ENCODE results near the gene PPP2R5B. TPM values are rescaled to one million over a fixed set of nuclear protein-coding genes. Genes with fewer than 3 reads are reported as not detected.

Gene PPP2R5B
- total RNA-seq, 1 experiment from 2014 or later, result 8.7 TPM

DNA sequence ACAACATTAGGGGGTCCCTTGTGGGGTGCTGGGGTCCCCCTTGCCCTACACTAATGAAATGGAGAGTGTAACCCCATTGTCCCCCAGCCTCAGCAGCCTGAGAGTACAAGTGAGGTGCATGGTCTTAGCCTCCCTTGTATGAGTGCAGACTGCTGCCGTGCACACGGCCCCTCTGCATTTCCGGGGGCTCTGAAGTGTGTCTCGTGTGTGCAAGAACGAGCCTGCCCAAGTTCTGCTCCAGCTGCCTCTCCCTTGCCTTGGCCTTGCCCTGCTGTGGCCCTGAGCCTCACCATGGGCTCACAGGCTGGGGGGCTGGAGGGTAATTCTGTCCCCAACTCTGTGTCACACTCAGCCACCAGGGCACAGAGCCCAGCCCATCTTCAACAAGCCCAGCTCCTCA, 40.9 kb upstream of the PPP2R5B start (continued):
- TF ChIP-seq, protein P1, sequence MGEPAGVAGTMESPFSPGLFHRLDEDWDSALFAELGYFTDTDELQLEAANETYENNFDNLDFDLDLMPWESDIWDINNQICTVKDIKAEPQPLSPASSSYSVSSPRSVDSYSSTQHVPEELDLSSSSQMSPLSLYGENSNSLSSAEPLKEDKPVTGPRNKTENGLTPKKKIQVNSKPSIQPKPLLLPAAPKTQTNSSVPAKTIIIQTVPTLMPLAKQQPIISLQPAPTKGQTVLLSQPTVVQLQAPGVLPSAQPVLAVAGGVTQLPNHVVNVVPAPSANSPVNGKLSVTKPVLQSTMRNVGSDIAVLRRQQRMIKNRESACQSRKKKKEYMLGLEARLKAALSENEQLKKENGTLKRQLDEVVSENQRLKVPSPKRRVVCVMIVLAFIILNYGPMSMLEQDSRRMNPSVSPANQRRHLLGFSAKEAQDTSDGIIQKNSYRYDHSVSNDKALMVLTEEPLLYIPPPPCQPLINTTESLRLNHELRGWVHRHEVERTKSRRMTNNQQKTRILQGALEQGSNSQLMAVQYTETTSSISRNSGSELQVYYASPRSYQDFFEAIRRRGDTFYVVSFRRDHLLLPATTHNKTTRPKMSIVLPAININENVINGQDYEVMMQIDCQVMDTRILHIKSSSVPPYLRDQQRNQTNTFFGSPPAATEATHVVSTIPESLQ (CRISPR knock-in tag; IDR thresholded peaks at IDR 0.05), result no peak
- TF ChIP-seq, protein P2, sequence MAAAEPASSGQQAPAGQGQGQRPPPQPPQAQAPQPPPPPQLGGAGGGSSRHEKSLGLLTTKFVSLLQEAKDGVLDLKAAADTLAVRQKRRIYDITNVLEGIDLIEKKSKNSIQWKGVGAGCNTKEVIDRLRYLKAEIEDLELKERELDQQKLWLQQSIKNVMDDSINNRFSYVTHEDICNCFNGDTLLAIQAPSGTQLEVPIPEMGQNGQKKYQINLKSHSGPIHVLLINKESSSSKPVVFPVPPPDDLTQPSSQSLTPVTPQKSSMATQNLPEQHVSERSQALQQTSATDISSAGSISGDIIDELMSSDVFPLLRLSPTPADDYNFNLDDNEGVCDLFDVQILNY (CRISPR knock-in tag; IDR thresholded peaks at IDR 0.05), result no peak

DNA sequence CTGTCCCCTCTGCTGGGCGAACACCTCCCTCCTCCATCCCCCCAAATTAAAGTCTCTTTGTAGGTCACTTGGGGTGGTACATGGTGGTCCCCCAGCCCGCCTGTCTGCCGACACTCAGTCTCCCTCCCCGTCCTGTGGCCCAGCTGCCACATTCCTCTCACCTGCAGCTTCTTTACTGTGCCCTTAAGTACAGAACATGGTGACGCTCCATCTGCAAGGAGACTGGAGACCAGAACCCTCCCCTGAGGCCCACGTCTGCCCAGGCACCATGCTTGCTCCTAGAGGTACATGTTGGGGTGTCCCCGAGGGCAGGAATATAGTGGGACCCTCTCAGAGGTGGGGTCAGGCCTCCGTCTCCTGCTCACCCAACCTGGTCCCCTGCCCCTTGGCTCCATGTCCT, 40.5 kb upstream of the PPP2R5B start:
- no peak for DNase-seq (ENCODE audit: low spot score)
- H3K4me3 Mint-ChIP-seq, result no peak overlapping the region
- H3K27me3 Mint-ChIP-seq (ENCODE audit: low read depth), result no peaks in the 10 kb centered on the region
- H3K27ac Mint-ChIP-seq, result no peak overlapping the region
- H3K4me1 Mint-ChIP-seq, result peaks cover 21% of the 10 kb centered on the region
- H3K36me3 Mint-ChIP-seq, result no peaks in the 10 kb centered on the region
- no peaks in the 10 kb centered on the region for H3K9me3 Mint-ChIP-seq
- ATAC-seq, result no peak
- POLR2A ChIA-PET, result no interaction called here
- CTCF ChIA-PET, result interaction anchor here (22.9 kb wide), 1 partner anchor 36 kb away, joined by 372 read pairs; the partner anchor contains the start of gene CDC42BPG
- TF ChIP-seq, protein P3, sequence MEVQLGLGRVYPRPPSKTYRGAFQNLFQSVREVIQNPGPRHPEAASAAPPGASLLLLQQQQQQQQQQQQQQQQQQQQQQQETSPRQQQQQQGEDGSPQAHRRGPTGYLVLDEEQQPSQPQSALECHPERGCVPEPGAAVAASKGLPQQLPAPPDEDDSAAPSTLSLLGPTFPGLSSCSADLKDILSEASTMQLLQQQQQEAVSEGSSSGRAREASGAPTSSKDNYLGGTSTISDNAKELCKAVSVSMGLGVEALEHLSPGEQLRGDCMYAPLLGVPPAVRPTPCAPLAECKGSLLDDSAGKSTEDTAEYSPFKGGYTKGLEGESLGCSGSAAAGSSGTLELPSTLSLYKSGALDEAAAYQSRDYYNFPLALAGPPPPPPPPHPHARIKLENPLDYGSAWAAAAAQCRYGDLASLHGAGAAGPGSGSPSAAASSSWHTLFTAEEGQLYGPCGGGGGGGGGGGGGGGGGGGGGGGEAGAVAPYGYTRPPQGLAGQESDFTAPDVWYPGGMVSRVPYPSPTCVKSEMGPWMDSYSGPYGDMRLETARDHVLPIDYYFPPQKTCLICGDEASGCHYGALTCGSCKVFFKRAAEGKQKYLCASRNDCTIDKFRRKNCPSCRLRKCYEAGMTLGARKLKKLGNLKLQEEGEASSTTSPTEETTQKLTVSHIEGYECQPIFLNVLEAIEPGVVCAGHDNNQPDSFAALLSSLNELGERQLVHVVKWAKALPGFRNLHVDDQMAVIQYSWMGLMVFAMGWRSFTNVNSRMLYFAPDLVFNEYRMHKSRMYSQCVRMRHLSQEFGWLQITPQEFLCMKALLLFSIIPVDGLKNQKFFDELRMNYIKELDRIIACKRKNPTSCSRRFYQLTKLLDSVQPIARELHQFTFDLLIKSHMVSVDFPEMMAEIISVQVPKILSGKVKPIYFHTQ (CRISPR knock-in tag; IDR thresholded peaks at IDR 0.05), result no peak
- no peak for TF ChIP-seq ZNF416 (CRISPR knock-in tag; IDR thresholded peaks at IDR 0.05)
- TF ChIP-seq ZNF396 (CRISPR knock-in tag; IDR thresholded peaks at IDR 0.05; ENCODE audit: borderline replicate concordance), result no peak
- TF ChIP-seq, protein P2 (CRISPR knock-in tag; IDR thresholded peaks at IDR 0.05), result no peak
- no peak for TF ChIP-seq NR2C2 (CRISPR knock-in tag; IDR thresholded peaks at IDR 0.05)

DNA sequence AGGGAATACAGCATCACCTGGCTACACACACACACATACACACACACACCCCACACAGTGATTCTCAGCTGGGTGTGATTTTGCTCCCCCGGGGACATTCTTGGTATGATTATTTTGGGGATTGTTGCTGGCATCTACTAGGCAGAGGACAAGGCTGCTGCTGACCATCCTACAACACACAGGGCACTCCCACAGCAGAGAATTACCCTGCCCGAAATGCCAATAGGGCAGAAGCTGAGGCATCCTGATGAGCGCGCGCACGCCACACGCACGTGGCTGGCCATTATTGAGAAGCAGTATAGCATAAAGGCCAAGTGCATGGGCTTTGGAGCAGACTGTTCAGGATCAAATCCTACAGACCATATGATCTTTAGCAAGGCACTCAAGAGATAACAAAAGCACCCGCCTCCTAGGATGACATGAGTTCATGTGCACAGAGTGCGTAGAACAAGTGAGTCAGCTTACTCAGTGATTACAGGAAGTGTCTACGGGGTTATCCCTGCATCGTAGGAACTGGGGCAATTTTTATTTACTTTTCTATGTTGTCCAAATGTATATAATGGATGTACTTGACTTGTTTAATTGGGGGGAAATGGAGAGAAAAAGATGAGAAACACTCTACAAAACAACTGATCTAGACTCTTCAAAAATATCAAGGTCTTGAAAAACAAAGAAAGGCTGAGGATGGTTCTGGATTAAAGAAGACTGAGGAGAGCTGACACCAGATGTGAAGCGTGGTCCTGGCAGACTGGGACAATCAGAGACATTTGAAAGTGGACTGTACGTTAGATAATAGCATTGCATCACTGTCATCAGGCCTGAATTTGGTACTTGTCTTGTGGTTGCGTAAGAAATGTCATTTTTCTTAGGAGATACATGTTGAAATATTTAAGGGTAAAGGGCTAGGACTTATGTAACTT, 38.9 kb upstream of the PPP2R5B start:
- Mint-ChIP-seq H3K27me3 (ENCODE audit: low read depth) (no peaks in the 10 kb centered on the region), H3K4me1 (peaks cover 14% of the 10 kb centered on the region), H3K36me3 (no peaks in the 10 kb centered on the region), H3K27ac (peak overlapping the region; percentile 16; the same call in 1 of the 2 replicates), H3K4me3 (no peak overlapping the region), H3K9me3 (no peaks in the 10 kb centered on the region)
- CTCF ChIA-PET, result interaction anchor here (0.6 to 22.9 kb wide), 4 partner anchors 9 to 426 kb away, joined by 3 to 372 read pairs (median 54); partner anchors contain the start of genes CDC42BPG and EHD1
- POLR2A ChIA-PET, result no interaction called here
- no peak for ATAC-seq
- no peak for DNase-seq (ENCODE audit: low spot score)
- TF ChIP-seq JAZF1 (CRISPR knock-in tag; IDR thresholded peaks at IDR 0.05), result no peak
- no peak for TF ChIP-seq RORB (CRISPR knock-in tag; IDR thresholded peaks at IDR 0.05)
- peak; percentile 84 for TF ChIP-seq GABPB1 (CRISPR knock-in tag; IDR thresholded peaks at IDR 0.05)

DNA sequence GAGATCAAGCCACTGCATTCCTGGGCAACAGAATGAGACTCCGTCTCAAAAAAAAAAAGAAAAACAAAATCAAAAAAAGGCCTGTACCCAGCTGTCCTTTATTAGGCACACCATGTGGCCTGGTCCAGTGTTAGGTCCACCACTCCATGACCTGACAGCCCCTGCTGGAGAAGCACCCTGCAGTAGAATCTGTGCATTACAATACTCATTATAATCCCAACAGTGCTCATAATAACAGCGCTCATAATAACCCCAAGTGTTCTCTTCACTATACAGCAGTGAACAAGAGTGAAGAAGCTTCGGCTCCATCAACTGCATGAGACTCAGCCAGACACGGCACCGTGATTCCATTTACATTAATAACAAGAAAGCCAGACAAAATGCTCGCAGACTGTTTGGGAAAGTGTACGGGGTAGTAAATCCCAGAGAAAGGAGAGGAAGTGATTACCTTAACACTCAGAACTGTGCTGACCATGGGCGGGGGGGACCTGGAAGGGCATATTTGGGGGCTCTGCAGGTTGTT, 37.2 kb upstream of the PPP2R5B start:
- no peaks in the 10 kb centered on the region for H3K9me3 Mint-ChIP-seq
- H3K36me3 Mint-ChIP-seq, result no peaks in the 10 kb centered on the region
- no peak overlapping the region for H3K27ac Mint-ChIP-seq
- peak overlapping the region; percentile 34; the same call in 1 of the 2 replicates for H3K4me3 Mint-ChIP-seq
- DNase-seq (ENCODE audit: low spot score) (no peak), ATAC-seq (no peak)
- POLR2A ChIA-PET, result interaction anchor here (2.4 kb wide), 1 partner anchor 8 kb away, joined by 10 read pairs; no protein-coding TSS in a partner anchor
- no peak for TF ChIP-seq ETV6 (CRISPR knock-in tag; IDR thresholded peaks at IDR 0.05)
- TF ChIP-seq TCF7 (CRISPR knock-in tag; IDR thresholded peaks at IDR 0.05; ENCODE audit: low read depth), result no peak
- TF ChIP-seq NFYB (CRISPR knock-in tag; conservative IDR thresholded peaks at IDR 0.05; ENCODE audit: low read depth), result no peak
- TF ChIP-seq, protein P4, sequence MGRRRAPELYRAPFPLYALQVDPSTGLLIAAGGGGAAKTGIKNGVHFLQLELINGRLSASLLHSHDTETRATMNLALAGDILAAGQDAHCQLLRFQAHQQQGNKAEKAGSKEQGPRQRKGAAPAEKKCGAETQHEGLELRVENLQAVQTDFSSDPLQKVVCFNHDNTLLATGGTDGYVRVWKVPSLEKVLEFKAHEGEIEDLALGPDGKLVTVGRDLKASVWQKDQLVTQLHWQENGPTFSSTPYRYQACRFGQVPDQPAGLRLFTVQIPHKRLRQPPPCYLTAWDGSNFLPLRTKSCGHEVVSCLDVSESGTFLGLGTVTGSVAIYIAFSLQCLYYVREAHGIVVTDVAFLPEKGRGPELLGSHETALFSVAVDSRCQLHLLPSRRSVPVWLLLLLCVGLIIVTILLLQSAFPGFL (CRISPR knock-in tag; IDR thresholded peaks at IDR 0.05; ENCODE audit: borderline replicate concordance), result no peak
- TF ChIP-seq, protein P5, sequence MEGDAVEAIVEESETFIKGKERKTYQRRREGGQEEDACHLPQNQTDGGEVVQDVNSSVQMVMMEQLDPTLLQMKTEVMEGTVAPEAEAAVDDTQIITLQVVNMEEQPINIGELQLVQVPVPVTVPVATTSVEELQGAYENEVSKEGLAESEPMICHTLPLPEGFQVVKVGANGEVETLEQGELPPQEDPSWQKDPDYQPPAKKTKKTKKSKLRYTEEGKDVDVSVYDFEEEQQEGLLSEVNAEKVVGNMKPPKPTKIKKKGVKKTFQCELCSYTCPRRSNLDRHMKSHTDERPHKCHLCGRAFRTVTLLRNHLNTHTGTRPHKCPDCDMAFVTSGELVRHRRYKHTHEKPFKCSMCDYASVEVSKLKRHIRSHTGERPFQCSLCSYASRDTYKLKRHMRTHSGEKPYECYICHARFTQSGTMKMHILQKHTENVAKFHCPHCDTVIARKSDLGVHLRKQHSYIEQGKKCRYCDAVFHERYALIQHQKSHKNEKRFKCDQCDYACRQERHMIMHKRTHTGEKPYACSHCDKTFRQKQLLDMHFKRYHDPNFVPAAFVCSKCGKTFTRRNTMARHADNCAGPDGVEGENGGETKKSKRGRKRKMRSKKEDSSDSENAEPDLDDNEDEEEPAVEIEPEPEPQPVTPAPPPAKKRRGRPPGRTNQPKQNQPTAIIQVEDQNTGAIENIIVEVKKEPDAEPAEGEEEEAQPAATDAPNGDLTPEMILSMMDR (IDR thresholded peaks at IDR 0.05), result no peak
- H3K4me1 Mint-ChIP-seq, result peaks cover 14% of the 10 kb centered on the region
- no peaks in the 10 kb centered on the region for H3K27me3 Mint-ChIP-seq (ENCODE audit: low read depth)
- CTCF ChIA-PET, result interaction anchor here (0.7 to 22.9 kb wide), 15 partner anchors 10 to 116 kb away, joined by 3 to 372 read pairs (median 9); partner anchors contain the start of genes ATG2A, BATF2, CDC42BPG and EHD1
